GM12874 (cell line): ENCODE data around the gene SLC26A5.

ENCODE experiments used
- TF ChIP-seq, protein P1 (sequence below): IDR thresholded peaks from 2 replicates; pipeline ENCODE4 v1.5.1; 2011; ENCODE audit warnings: low read depth, mild to moderate bottlenecking, control low read depth, low read length, moderate library complexity; ENCODE audit not compliant: insufficient read depth

SLC26A5 gene, protein sequence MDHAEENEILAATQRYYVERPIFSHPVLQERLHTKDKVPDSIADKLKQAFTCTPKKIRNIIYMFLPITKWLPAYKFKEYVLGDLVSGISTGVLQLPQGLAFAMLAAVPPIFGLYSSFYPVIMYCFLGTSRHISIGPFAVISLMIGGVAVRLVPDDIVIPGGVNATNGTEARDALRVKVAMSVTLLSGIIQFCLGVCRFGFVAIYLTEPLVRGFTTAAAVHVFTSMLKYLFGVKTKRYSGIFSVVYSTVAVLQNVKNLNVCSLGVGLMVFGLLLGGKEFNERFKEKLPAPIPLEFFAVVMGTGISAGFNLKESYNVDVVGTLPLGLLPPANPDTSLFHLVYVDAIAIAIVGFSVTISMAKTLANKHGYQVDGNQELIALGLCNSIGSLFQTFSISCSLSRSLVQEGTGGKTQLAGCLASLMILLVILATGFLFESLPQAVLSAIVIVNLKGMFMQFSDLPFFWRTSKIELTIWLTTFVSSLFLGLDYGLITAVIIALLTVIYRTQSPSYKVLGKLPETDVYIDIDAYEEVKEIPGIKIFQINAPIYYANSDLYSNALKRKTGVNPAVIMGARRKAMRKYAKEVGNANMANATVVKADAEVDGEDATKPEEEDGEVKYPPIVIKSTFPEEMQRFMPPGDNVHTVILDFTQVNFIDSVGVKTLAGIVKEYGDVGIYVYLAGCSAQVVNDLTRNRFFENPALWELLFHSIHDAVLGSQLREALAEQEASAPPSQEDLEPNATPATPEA

DNA sequence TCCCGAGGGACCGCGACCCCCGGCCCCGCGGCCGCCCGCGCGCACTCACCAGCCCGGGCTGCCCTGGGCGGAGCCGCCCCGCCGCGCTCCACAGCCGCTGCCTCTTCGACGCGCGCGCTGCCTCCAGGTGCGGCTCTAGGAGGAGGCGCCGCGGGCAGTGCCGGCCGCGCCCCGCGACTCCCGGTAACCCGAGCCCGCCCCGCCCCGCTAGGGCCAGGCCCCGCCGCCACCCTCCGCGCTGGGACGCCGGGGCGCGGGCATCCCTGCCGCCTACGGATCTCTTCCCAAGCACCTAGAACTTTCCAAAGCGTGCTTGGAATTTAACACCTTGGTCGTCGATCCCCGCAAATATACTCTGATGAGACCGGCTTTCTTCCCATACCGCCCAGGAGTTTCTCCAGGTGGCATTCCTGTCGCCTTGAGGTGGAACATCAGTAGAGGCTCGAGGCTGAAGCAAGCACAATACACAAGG is at the start of gene SLC26A5:
Gene SLC26A5, minus strand, starts transcription at position 159 of the 472 bp plus-strand sequence. CDS start 24,693 bp downstream, outside the sequence.
- TF ChIP-seq, protein P1, sequence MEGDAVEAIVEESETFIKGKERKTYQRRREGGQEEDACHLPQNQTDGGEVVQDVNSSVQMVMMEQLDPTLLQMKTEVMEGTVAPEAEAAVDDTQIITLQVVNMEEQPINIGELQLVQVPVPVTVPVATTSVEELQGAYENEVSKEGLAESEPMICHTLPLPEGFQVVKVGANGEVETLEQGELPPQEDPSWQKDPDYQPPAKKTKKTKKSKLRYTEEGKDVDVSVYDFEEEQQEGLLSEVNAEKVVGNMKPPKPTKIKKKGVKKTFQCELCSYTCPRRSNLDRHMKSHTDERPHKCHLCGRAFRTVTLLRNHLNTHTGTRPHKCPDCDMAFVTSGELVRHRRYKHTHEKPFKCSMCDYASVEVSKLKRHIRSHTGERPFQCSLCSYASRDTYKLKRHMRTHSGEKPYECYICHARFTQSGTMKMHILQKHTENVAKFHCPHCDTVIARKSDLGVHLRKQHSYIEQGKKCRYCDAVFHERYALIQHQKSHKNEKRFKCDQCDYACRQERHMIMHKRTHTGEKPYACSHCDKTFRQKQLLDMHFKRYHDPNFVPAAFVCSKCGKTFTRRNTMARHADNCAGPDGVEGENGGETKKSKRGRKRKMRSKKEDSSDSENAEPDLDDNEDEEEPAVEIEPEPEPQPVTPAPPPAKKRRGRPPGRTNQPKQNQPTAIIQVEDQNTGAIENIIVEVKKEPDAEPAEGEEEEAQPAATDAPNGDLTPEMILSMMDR, result no peak

DNA sequence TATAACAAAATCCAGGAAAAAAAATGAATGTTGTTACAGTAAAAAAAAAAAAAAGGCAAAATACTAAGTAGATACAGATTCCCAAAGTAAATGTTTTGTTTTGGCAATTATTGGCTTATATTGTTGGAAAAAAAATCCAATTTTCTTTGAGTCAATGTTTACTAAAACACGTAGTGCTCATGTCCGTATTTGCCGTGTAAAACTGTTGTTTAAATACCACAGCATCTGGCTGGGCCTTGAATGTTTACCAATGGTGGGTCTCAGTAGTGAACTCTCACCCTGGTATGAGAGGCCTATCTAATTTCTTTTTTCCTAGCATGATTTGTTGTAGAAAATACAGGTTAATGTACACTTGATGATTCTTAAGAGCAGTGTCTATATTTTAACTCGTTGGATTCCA is 41.4 kb upstream of the SLC26A5 start:
- TF ChIP-seq, protein P1, result no peak

DNA sequence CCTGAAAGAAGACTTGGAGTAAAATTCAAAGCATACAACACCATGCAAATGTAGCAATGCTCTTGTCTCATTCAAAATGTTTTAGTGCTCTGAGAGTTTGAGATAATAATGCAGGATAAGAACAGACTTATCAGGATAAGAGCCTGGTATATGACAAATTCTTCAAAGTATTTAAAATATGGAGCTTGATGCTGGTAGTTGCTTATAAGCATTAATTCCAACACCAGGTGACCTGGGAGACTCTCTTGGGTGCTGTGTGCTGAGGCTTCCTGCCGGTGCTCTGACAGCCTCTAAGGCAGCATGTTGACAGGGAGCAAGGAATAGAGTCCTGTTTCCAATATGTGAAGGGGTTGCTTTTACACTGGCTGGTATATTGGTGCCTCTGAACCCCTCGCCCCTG is 34.8 kb upstream of the SLC26A5 start:
- TF ChIP-seq, protein P1, result no peak

DNA sequence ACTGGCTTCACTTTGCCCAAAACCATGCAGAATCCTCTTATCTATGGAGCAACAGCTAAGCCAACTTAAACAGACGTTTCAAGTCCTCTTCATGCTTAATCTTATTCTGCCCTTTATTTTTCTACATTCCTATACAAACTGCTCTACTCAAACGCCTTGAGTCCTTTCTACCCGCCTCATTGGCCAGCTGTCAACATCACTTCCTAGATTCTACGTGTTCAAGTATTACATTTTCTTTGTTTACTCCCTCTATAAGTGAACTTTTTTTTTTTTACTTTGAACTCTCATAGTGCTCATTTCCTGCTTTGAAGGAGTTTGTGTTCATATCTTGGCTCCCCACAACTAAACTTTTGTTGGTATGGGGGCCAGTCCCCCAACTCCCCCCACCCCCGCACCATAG is 28.9 kb upstream of the SLC26A5 start:
- TF ChIP-seq, protein P1, result no peak

DNA sequence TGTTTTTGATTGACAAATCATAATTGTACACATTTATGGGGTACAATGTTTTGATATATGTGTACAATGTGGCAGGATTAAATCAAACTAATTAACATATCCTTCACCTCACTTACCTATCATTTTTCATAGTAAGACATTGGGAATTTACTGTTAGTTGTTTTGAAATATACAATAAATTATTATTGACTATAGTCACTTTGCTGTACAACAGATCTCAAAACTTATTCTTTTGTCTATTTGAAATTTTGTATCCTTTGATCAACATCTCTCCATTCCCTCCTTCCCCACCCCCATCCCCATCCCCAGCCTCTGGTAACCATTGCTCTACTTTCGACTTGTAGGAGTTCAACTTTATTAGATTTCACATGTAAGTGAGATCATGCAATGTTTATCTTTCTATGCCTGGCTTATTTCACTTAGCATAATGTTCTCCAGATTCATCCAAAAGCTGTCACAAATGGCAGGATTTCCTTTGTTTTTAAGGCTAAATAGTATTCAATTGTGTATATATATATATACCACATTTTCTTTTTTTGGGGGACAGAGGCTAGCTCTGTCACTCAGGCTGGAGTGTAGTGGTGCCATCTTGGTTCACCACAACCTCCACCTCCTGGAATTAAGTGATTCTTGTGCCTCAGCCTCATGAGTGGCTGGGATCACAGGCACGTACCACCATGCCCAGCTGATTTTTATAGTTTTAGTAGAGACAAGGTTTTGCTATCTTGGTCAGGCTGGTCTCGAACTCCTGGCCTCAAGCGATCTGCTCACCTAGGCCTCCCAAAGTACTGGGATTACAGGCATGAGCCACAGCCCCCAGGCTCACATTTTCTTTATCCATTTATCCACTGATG is 23.3 kb upstream of the SLC26A5 start:
- TF ChIP-seq, protein P1, result no peak

DNA sequence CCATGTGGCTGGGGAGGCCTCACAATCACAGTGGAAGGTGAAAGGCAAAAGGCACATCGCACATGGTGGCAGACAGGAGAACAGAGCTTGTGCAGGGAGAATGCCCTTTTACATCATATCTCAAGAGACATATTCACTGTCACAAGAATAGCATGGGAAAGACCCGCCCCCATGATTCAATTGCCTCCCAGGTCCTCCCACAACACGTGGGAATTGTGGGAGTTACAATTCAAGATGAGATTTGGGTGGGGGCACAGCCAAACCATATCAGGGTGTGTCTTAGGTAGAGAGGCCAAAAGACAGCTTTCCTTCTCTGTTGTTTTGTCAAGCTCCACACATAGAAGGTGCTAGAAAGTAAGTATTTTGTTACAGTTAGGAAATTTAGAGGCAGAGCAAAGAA is 20.8 kb upstream of the SLC26A5 start:
- TF ChIP-seq, protein P1, result no peak

DNA sequence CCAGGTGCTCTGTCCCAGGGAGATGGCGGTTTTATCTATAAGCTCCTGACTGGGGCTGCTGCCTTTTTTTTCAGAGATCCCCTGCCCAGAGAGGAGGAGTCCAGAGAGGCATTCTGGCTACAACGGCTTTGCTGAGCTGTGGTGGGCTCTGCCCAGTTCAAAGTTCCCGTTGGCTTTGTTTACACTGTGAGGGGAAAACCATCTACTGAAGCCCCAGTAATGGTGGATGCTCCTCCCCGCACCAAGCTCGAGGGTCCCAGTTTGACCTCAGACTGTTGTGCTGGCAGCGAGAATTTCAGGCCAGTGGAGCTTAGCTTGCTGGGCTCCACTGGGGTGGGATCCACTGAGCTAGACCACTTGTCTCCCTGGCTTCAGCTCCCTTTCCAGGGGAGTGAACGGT is 16.4 kb upstream of the SLC26A5 start:
- TF ChIP-seq, protein P1, result no peak
